Peyer's patch (tissue), 4 donors: ENCODE results near the gene IFIT1B.

Source experiments
- POLR2A ChIP-seq, 2 donors: fragments of 450-650 bp; IDR thresholded peaks; one replicate each; pipeline ENCODE4 v1.5.1; 2017; ENCODE audit warnings: antibody characterized with exemption in 2 of 2, mild to moderate bottlenecking in 2 of 2, moderate library complexity in 2 of 2
- TF ChIP-seq, protein P1 (sequence below), 6 experiments: fragments of 450-650 bp in 4 of 6; fragments of 200-600 bp in 2 of 6; sonication (generic) in 1 of 6; IDR thresholded peaks; one replicate each; pipeline ENCODE4 v1.5.1; 2017 to 2019; ENCODE audit warnings: antibody characterized with exemption in 6 of 6, mild to moderate bottlenecking in 3 of 6, moderate library complexity in 1 of 6

DNA sequence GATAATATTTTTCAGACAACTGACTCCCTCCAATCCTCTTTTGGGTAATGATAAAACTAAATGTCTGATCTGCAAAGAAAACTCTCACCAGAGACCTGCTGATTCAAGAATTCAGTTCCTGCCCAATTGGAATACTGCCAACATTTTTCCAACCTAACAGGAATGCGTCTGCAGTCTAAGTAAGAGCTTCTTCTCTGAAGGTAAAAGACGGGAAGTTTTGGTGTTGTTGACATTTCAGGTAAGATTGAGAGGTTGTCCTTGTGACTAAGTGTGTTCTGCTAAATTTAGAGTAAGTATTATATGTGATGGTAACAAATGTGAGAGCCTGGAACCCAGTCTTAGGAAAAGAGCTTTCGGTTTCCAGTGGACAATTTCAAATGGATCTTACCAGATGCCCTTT is 54.1 kb downstream of the IFIT1B start:
- TF ChIP-seq, protein P1, sequence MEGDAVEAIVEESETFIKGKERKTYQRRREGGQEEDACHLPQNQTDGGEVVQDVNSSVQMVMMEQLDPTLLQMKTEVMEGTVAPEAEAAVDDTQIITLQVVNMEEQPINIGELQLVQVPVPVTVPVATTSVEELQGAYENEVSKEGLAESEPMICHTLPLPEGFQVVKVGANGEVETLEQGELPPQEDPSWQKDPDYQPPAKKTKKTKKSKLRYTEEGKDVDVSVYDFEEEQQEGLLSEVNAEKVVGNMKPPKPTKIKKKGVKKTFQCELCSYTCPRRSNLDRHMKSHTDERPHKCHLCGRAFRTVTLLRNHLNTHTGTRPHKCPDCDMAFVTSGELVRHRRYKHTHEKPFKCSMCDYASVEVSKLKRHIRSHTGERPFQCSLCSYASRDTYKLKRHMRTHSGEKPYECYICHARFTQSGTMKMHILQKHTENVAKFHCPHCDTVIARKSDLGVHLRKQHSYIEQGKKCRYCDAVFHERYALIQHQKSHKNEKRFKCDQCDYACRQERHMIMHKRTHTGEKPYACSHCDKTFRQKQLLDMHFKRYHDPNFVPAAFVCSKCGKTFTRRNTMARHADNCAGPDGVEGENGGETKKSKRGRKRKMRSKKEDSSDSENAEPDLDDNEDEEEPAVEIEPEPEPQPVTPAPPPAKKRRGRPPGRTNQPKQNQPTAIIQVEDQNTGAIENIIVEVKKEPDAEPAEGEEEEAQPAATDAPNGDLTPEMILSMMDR (IDR thresholded peaks at IDR 0.05) = no peak
- no peak for TF ChIP-seq POLR2A (IDR thresholded peaks at IDR 0.05)
